Thymus (tissue), 11 donors: ENCODE measurements around the gene OLIG2. TPM values are rescaled to one million over a fixed set of nuclear protein-coding genes. Genes with fewer than 3 reads are reported as not detected.

Experiments used
- DNase-seq, 9 donors: peaks; one replicate each; pipeline ENCODE4 v3.0.0-alpha.2; 2013; ENCODE audit warnings: low spot score in 9 of 9, low read depth in 6 of 9, missing footprints in 1 of 9
- H3K27ac ChIP-seq, 2 donors: one replicate each; pipeline ENCODE4 v1.5.1; 2013; ENCODE audit warnings: control low read depth in 1 of 2, low read depth in 1 of 2, low read length in 1 of 2, mild to moderate bottlenecking in 1 of 2, moderate library complexity in 1 of 2
- H3K27me3 ChIP-seq, 2 donors: one replicate each; pipeline ENCODE4 v1.5.1; 2013; ENCODE audit warnings: low read length in 1 of 2; ENCODE audit not compliant: control insufficient read depth in 2 of 2, insufficient read depth in 1 of 2
- H3K36me3 ChIP-seq, 2 donors: one replicate each; pipeline ENCODE4 v1.5.1; 2013; ENCODE audit warnings: low read length in 1 of 2, mild to moderate bottlenecking in 1 of 2, moderate library complexity in 1 of 2; ENCODE audit not compliant: control insufficient read depth in 2 of 2, insufficient read depth in 2 of 2
- H3K4me1 ChIP-seq, 2 donors: one replicate each; pipeline ENCODE4 v1.5.1; 2013; ENCODE audit warnings: low read length in 2 of 2; ENCODE audit not compliant: control insufficient read depth in 2 of 2, insufficient read depth in 2 of 2
- H3K4me3 ChIP-seq, 2 donors: one replicate each; pipeline ENCODE4 v1.5.1; 2013; ENCODE audit warnings: low read length in 2 of 2, control low read depth in 1 of 2, mild to moderate bottlenecking in 1 of 2
- H3K9me3 ChIP-seq, 2 donors: one replicate each; pipeline ENCODE4 v1.5.1; 2013; ENCODE audit warnings: low read length in 1 of 2, mild to moderate bottlenecking in 1 of 2; ENCODE audit not compliant: control insufficient read depth in 2 of 2, insufficient read depth in 1 of 2
- WGBS: extraction: QIAGEN DNeasy Blood & Tissue Kit; methylation state at CpG from one replicate; pipeline ENCODE4 v1.1.7; 2013; 5-methylcytosine and 5-hydroxymethylcytosine counted together
- polyA plus RNA-seq: library from polyadenylated mRNA; stranded (reverse); fragments of 200-250 nt; gene quantifications from one replicate; pipeline ENCODE4 v1.2.3, GENCODE V29; 2013
- total RNA-seq: library from RNA; stranded (reverse); fragments of 120-200 nt; gene quantifications from one replicate; pipeline ENCODE4 v1.2.4, GENCODE V29; 2013
- donor health status: healthy.

OLIG2 gene
- total and polyA plus RNA-seq, 2 donors, result 0.02 to 0.05 TPM

GRCh38 chr21:33028773-33029384 lies 3.1 kb downstream of the OLIG2 start:
- H3K9me3 ChIP-seq, result peaks cover 3 to 4% of the 10 kb centered on the region in 2 donors
- no peak overlapping the region for H3K4me3 ChIP-seq
- H3K36me3 ChIP-seq, result no peaks in the 10 kb centered on the region
- H3K4me1 ChIP-seq, result peaks cover 0 to 4% of the 10 kb centered on the region in 2 donors
- H3K27me3 ChIP-seq, result peaks cover 94 to 99% of the 10 kb centered on the region in 2 donors
- peak in 2 of 9 donors; percentile 22 to 46 for DNase-seq
- 3% methylated on average over 28 of the region's 28 CpGs for WGBS
- H3K27ac ChIP-seq, result no peak overlapping the region

- H3K27me3 ChIP-seq, result peaks cover 88 to 99% of the 10 kb centered on the region in 2 donors
- WGBS, result 33% methylated on average over 19 of the region's 19 CpGs
- H3K36me3 ChIP-seq, result no peaks in the 10 kb centered on the region
- peaks cover 0 to 3% of the 10 kb centered on the region in 2 donors for H3K4me1 ChIP-seq
- H3K9me3 ChIP-seq, result peaks cover 2 to 3% of the 10 kb centered on the region in 2 donors
- H3K27ac ChIP-seq, result no peak overlapping the region
- DNase-seq, result no peak
- H3K4me3 ChIP-seq, result no peak overlapping the region
Measured at GRCh38 chr21:33029385-33029921, 3.7 kb downstream of the OLIG2 start.

GRCh38 chr21:33029975-33030461 lies 4.3 kb downstream of the OLIG2 start:
- Histone ChIP-seq H3K27ac (no peak overlapping the region), H3K27me3 (peaks cover 82 to 99% of the 10 kb centered on the region in 2 donors), H3K4me3 (no peak overlapping the region), H3K36me3 (no peaks in the 10 kb centered on the region), H3K9me3 (peaks cover 0 to 3% of the 10 kb centered on the region in 2 donors), H3K4me1 (peaks cover 0 to 3% of the 10 kb centered on the region in 2 donors)
- no peak for DNase-seq
- 86% methylated on average over 10 of the region's 10 CpGs for WGBS

GRCh38 chr21:33030633-33031032 lies 4.9 kb downstream of the OLIG2 start:
- WGBS, result 70% methylated on average over 6 of the region's 6 CpGs
- Histone ChIP-seq H3K4me3 (no peak overlapping the region), H3K36me3 (no peaks in the 10 kb centered on the region), H3K27ac (no peak overlapping the region), H3K27me3 (peaks cover 77 to 99% of the 10 kb centered on the region in 2 donors), H3K4me1 (peaks cover 0 to 3% of the 10 kb centered on the region in 2 donors), H3K9me3 (peaks cover 0 to 3% of the 10 kb centered on the region in 2 donors)
- DNase-seq, result no peak

- peaks cover 0 to 3% of the 10 kb centered on the region in 2 donors for H3K4me1 ChIP-seq
- WGBS, result 86% methylated on average over 10 of the region's 10 CpGs
Measured at GRCh38 chr21:33031152-33031911, 5.6 kb downstream of the OLIG2 start.

DNA sequence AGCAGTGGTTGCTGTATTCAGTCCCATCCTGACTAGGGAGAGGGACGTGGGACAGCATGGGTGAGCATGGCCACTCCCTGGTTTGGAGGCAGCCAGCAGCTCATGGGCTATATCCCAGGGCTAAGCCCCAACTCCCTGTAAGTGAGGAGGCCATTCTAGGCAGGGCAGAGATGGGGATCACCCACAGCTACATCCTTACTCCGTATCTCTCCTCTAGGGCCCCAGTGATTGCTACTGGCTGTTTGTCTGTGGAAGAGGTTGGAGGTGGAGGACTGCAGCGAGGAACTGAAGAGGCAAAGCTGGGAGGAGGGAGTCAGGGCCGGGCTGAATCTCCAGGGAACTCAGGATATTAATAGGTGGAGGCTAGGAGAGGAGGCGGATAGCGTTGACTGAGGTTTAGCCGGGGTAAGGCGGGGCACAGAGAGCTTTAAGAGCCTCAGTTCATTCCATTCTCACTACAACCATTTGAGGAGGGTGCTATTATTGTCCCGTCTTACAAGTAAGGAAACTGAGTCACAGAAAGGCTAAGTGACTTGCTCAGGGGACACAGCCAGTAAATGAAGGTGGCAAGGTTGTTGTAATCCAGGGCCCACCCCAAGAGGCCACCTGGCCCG lies 6.8 kb downstream of the OLIG2 start:
- H3K27me3 ChIP-seq, result peaks cover 59 to 87% of the 10 kb centered on the region in 2 donors
- WGBS, result 74% methylated on average over 10 of the region's 10 CpGs
- H3K4me1 ChIP-seq, result peaks cover 0 to 3% of the 10 kb centered on the region in 2 donors
- no peaks in the 10 kb centered on the region for H3K9me3 ChIP-seq
- H3K27ac ChIP-seq, result no peak overlapping the region
- no peak overlapping the region for H3K4me3 ChIP-seq
- no peaks in the 10 kb centered on the region for H3K36me3 ChIP-seq
- no peak for DNase-seq

More at GRCh38 chr21:33031152-33031911, 5.6 kb downstream of the OLIG2 start:
- Histone ChIP-seq H3K9me3 (peaks cover 0 to 3% of the 10 kb centered on the region in 2 donors), H3K4me3 (no peak overlapping the region), H3K36me3 (no peaks in the 10 kb centered on the region), H3K27me3 (peaks cover 71 to 96% of the 10 kb centered on the region in 2 donors), H3K27ac (no peak overlapping the region)
- DNase-seq, result no peak

DNA sequence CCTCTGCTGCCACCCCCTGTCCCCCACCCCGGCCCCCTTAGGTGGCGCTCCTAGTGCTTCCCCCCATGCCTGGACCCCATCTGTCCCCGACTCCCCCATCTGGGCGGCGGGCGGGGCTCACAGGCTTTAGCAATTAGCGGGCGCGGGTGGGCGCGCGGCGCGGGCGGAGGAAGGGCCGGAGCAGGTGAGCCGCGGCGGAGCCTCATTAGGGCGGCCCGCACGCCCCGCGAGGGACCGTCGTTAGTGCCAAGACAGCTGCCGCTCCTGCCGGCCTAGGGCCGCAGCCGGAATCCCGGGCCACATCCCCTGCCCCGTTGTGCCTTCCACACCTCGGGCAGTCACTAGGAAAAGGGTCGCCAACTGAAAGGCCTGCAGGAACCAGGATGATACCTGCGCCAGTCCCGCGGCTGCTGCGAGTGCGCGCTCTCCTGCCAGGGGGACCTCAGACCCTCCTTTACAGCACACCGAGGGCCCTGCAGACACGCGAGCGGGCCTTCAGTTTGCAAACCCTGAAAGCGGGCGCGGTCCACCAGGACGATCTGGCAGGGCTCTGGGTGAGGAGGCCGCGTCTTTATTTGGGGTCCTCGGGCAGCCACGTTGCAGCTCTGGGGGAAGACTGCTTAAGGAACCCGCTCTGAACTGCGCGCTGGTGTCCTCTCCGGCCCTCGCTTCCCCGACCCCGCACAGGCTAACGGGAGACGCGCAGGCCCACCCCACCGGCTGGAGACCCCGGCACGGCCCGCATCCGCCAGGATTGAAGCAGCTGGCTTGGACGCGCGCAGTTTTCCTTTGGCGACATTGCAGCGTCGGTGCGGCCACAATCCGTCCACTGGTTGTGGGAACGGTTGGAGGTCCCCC lies 7.6 kb downstream of the OLIG2 start:
- Histone ChIP-seq H3K27me3 (peaks cover 52 to 79% of the 10 kb centered on the region in 2 donors), H3K27ac (no peak overlapping the region), H3K4me3 (no peak overlapping the region), H3K36me3 (no peaks in the 10 kb centered on the region), H3K9me3 (no peaks in the 10 kb centered on the region), H3K4me1 (peaks cover 0 to 3% of the 10 kb centered on the region in 2 donors)
- DNase-seq, result no peak
- WGBS, result 49% methylated on average over 76 of the region's 76 CpGs

GRCh38 chr21:33033961-33034413 lies 8.3 kb downstream of the OLIG2 start:
- Histone ChIP-seq H3K4me1 (peaks cover 0 to 3% of the 10 kb centered on the region in 2 donors), H3K27me3 (peaks cover 45 to 73% of the 10 kb centered on the region in 2 donors), H3K36me3 (no peaks in the 10 kb centered on the region), H3K27ac (no peak overlapping the region), H3K4me3 (no peak overlapping the region), H3K9me3 (no peaks in the 10 kb centered on the region)
- DNase-seq, result no peak
- 93% methylated on average over 20 of the region's 20 CpGs for WGBS
